GM12801 (cell line): Measurements from ENCODE around the gene MAP3K8.

ENCODE experiments used
- CTCF ChIP-seq: IDR thresholded peaks from one replicate; pipeline ENCODE4 v1.5.1; 2011; ENCODE audit warnings: control low read depth; ENCODE audit not compliant: insufficient read length; ENCODE audit errors: extremely low read depth

The MAP3K8 gene

DNA sequence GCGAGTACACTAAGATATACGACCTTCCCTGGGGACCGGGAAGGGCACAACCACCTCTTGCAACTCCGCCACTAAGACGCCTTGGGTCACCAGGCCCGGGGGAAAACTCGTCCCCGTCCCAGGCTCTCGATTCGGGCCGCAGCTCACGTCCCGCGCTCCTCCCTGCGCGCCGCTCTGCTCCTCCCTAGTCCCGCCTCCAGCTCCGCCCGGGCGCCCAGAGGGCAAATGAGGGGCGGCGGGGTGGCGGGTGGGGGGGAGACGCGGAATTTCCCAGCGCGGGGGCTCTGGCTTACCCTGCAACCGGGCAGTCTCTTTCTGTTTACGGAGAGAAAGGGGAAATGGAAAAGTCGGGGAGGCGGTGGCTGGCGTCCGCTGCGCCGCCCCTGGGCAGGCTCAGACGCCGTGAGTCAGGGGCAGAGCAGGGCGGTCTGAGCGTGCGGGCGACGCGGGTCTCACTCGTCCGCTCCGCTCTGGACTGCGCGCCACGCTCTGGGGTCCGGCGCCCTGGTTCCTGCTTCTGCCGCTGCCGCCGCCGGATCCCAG lies at the start of gene MAP3K8:
Gene MAP3K8 (plus strand): TSS at position 455 of the 543 bp plus-strand sequence. CDS start 4,755 bp downstream, outside the sequence.
- TF ChIP-seq CTCF: no peak

GRCh38 chr10:30384701-30385201 lies 49.2 kb upstream of the MAP3K8 start:
- TF ChIP-seq CTCF: no peak

GRCh38 chr10:30386801-30387588 lies 47.0 kb upstream of the MAP3K8 start:
- no peak for TF ChIP-seq CTCF

- no peak for TF ChIP-seq CTCF
Measured at GRCh38 chr10:30387646-30388243, 46.2 kb upstream of the MAP3K8 start.

- TF ChIP-seq CTCF: no peak
Measured at GRCh38 chr10:30389543-30389942, 44.4 kb upstream of the MAP3K8 start.

- TF ChIP-seq CTCF: no peak
Measured at GRCh38 chr10:30390207-30390606, 43.8 kb upstream of the MAP3K8 start.

DNA sequence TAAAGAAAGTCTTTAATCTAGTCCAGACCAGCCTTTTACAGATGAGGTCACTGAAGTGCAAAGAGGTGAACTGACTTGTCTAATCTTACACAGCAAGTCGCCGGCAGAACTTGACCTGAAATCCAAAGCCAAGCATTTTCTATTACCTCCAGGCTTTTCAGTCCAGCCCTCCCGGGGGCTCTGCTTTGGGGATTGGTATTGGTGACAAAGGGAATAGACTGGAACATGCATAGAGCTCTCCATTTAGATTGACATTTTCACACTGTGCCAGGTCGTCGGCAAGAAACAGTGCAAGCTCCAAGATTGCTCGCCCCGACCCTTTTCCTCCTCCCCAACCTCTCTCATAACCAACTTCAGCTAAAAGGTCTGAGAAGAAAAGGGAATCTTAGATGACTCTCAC lies 42.7 kb upstream of the MAP3K8 start:
- TF ChIP-seq CTCF: no peak
